HUES48 (cell line): ENCODE results near the gene ECSCR.

Experiments
- H3K27ac ChIP-seq: one replicate; pipeline ENCODE4 v1.7.0; 2013; ENCODE audit warnings: low read depth, low read length, inconsistent platforms
- H3K27me3 ChIP-seq: 2 replicates; pipeline ENCODE4 v1.6.1; 2013; ENCODE audit warnings: mild to moderate bottlenecking, low read length; ENCODE audit not compliant: control insufficient read depth, insufficient read depth
- H3K36me3 ChIP-seq: 2 replicates; pipeline ENCODE4 v1.6.1; 2013; ENCODE audit warnings: low read length; ENCODE audit not compliant: control insufficient read depth, insufficient read depth
- H3K4me1 ChIP-seq: 2 replicates; pipeline ENCODE4 v1.6.1; 2013; ENCODE audit warnings: mild to moderate bottlenecking, low read length; ENCODE audit not compliant: control insufficient read depth, insufficient read depth
- H3K4me3 ChIP-seq: 2 replicates; pipeline ENCODE4 v1.5.1; 2013; ENCODE audit warnings: mild to moderate bottlenecking, low read depth, low read length
- H3K9ac ChIP-seq: 2 replicates; pipeline ENCODE4 v1.6.1; 2013; ENCODE audit warnings: mild to moderate bottlenecking, low read depth, low read length, moderate library complexity
- H3K9me3 ChIP-seq: 2 replicates; pipeline ENCODE4 v1.6.1; 2013; ENCODE audit warnings: low read length; ENCODE audit not compliant: control insufficient read depth, insufficient read depth

ECSCR gene

DNA sequence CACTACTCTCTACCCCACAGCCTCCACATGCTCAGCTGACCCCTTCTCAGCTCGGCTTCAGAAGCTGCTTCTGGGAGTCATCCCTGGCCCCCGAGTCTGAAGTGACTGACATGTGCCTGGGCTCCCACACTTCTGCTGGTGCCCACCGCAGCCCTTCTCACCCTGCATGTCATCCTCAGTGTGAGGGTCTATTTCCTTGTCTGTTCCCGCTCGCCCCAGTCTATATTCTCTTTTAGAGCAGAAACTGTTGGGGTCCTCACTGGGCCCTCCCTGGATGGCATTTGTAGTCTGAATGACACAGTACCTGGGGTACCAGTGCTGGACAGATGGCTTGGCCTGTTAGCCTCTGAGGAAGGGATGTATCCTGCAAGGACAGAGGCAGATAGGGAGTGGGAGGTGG lies 5.3 kb downstream of the ECSCR start:
- Histone ChIP-seq H3K27me3 (no peaks in the 10 kb centered on the region), H3K9ac (no peak overlapping the region), H3K36me3 (no peaks in the 10 kb centered on the region), H3K4me3 (no peak overlapping the region), H3K9me3 (no peaks in the 10 kb centered on the region), H3K4me1 (peaks cover 15% of the 10 kb centered on the region), H3K27ac (no peak overlapping the region)

DNA sequence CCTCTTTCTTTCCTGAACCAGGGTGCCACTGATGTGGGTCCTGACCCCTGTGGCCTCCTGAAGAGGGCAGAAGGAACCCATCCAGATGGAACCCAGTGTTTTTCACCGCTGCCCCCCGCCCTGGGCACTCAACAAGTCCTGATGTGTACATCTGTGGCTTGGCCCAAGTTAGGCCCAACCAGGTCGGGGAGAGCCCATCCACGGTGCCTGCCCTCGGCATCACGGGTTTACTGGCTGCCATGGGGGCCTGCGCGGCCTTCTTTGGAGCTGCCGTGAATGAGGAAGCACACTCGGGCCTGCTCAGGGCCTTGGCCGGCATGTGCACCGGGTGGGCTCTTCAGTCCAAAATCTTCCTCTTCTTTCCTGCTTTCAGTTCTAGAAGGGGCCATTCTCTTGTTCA lies 5.8 kb downstream of the ECSCR start:
- Histone ChIP-seq H3K36me3 (no peaks in the 10 kb centered on the region), H3K9ac (no peak overlapping the region), H3K4me1 (peaks cover 10% of the 10 kb centered on the region), H3K27me3 (no peaks in the 10 kb centered on the region), H3K27ac (no peak overlapping the region), H3K9me3 (no peaks in the 10 kb centered on the region), H3K4me3 (no peak overlapping the region)

DNA sequence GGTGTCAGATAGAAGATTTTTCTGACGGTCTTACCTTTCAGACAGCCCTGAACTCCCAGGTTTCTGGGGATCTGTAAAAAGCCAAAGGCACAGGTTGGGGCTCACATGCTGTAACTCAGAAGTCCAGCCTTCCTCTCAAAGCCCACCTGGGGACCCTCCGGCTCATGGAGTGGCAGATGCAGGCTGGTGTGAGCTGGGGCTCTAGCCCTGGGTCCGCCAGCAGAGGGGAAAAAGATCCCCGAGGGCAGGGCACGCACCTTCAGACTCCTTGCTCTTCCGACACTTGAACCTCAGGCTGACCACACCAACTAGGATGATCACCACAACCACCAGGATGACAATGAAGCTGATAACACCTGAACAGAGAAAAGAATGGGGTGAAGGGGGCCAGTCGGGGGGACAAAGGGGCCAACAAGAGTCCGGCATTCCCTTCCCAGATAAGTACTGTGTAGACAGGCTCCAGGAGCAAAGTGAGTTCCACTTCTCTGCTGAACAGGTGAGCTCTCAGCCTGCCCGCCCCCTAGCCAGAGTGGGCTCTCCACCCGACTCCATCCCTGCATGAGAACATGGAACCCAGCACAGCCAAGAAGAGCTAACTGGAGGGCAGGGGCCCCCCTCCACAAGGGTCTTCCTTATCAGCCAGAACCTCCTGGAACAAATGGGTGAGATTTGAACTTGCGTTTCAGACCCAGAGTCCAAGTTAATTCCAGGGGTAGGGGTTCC lies 7.8 kb downstream of the ECSCR start:
- no peaks in the 10 kb centered on the region for H3K9me3 ChIP-seq
- H3K4me1 ChIP-seq: peaks cover 5% of the 10 kb centered on the region
- no peak overlapping the region for H3K27ac ChIP-seq
- no peaks in the 10 kb centered on the region for H3K27me3 ChIP-seq
- H3K9ac ChIP-seq: no peak overlapping the region
- H3K4me3 ChIP-seq: no peak overlapping the region
- H3K36me3 ChIP-seq: no peaks in the 10 kb centered on the region

DNA sequence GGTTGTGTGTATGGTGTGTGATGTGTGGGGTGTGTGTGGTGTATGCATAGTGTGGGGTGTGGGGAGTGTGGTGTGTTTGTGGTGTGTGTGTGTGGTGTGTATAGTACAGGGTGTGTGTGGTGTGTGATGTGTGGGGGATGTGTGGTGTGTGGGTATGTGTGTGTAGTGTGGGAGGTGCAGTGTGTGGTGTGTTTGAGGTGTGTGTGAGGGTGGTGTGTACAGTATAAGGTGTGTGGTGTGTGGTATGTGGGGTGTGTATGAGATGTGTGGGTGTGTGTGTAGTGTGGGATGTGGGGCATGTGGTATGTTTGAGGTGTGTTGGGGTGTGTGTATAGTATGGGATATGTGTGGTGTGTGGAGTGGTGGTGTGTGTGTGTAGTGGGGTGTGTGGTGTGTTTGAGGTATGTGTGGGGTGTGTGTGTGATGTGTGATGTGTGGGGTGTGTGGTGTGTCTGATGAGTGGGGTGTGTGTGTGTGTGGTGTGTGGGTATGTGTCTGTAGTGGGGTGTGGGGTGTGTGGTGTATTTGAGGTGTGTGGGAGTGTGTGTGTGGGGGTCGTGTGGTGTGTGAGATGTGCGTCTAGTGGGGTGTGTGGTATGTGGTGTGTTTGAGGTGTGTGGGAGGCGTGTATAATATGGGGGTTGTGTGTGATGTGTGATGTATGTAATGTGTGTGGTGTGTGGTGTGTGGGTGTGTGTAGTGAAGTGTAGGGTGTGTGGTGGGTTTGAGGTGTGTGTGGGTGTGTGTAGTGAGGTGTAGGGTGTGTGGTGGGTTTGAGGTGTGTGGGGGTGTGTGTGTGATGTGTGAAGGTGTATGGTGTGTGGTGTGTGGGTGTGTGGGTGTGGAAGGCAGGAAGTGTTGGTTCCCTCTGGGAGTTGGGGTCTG lies 8.6 kb downstream of the ECSCR start:
- no peak overlapping the region for H3K27ac ChIP-seq
- H3K4me1 ChIP-seq: no peaks in the 10 kb centered on the region
- no peaks in the 10 kb centered on the region for H3K9me3 ChIP-seq
- no peak overlapping the region for H3K9ac ChIP-seq
- no peaks in the 10 kb centered on the region for H3K27me3 ChIP-seq
- H3K36me3 ChIP-seq: no peaks in the 10 kb centered on the region
- H3K4me3 ChIP-seq: no peak overlapping the region

DNA sequence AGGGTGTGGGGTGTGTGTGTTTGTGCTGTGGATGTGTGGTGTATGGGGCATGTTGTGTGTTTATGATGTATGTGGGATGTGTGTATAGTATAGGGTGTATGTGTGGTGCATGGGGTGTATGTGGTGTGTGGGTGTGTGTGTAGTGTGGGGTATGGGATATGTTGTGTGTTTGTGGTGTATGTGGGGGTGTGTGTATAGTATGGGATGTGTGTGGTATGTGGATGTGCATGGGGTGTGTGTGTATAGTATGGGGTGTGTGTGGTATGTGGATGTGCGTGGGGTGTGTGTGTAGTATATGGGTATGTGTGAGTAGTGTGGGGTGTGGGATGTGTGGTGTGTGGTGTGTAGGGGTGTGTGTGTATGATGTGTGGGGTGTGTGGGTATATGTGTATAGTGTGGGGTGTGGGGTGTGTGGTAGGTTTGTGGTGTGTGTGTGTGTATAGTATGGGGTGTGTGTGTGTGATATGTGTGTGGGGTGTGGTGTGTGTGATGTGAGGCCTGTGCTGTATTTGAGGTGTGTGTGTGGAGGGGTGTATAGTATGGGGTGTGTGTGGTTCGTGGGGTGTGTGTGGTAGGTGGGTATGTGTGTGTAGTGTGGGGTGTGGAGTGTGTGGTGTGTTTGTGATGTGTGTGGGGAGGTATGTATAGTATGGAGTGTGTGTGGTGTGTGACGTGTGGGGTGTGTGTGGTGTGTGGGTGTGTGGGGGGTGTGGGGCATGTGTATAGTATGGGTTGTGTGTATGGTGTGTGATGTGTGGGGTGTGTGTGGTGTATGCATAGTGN lies 10.5 kb downstream of the ECSCR start:
- H3K4me1 ChIP-seq: no peaks in the 10 kb centered on the region
- no peaks in the 10 kb centered on the region for H3K9me3 ChIP-seq
- no peaks in the 10 kb centered on the region for H3K27me3 ChIP-seq
- H3K27ac ChIP-seq: no peak overlapping the region
- H3K36me3 ChIP-seq: no peaks in the 10 kb centered on the region
- H3K4me3 ChIP-seq: no peak overlapping the region
- H3K9ac ChIP-seq: no peak overlapping the region

DNA sequence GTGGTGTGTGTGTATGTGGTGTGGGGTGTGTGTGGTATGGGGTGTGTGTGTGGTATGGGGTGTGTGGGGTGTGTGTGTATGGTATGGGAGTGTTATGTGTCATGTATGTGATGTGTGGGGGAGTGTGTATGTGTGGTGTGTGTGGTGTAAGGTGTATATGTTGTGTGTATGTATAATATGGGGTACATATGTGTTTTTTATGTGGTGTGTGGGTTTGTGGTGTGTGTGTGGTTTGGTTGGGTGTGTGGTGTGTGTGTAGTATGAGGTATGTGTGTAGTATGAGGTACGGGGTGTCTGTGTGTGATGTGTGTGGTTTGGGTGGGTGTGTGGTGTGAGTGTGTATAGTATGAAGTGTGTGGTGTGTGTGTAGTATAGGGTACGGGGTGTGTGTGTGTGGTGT lies 11.4 kb downstream of the ECSCR start:
- Histone ChIP-seq H3K4me3 (no peak overlapping the region), H3K9ac (no peak overlapping the region), H3K36me3 (no peaks in the 10 kb centered on the region), H3K4me1 (no peaks in the 10 kb centered on the region), H3K27me3 (no peaks in the 10 kb centered on the region), H3K27ac (no peak overlapping the region), H3K9me3 (no peaks in the 10 kb centered on the region)

DNA sequence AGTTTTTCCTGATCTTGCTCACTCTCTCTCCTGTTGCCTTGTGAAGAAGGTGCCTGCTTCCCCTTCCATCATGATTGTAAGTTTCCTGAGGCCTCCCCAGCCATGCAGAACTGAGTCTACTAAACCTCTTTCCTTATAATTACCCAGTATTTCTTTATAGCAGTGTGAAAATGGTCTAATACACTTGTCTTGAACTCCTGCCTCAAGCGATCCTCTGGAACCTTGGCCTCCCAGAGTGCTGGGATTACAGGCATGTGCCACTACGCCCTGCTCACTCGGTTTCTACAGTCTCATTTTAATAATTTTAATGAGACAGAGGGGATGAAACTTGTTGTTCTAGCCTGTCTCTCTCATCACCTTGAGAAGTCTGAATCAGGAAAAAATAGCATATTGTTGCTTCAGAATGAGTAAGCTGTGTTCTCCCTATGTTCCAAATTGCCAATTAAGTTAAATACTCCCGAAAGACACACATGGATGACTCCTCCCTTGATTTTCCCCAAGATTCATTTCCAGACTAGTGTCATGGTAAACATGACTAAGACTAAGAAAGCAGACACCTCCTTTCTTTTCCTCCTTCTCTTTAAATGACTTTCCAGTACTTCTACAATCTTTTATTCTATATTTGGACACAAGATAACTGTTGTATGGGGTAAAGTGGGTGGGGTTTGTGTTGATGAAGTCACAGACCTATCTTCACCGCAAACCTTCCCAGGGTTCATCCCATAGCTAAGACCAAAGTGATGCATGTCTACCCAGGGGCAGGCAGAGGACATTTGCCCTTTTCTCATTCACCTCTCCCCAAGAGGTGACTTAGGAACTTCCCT lies 15.4 kb downstream of the ECSCR start:
- no peaks in the 10 kb centered on the region for H3K36me3 ChIP-seq
- H3K4me3 ChIP-seq: no peak overlapping the region
- no peak overlapping the region for H3K27ac ChIP-seq
- H3K9me3 ChIP-seq: no peaks in the 10 kb centered on the region
- no peaks in the 10 kb centered on the region for H3K4me1 ChIP-seq
- no peak overlapping the region for H3K9ac ChIP-seq
- no peaks in the 10 kb centered on the region for H3K27me3 ChIP-seq

DNA sequence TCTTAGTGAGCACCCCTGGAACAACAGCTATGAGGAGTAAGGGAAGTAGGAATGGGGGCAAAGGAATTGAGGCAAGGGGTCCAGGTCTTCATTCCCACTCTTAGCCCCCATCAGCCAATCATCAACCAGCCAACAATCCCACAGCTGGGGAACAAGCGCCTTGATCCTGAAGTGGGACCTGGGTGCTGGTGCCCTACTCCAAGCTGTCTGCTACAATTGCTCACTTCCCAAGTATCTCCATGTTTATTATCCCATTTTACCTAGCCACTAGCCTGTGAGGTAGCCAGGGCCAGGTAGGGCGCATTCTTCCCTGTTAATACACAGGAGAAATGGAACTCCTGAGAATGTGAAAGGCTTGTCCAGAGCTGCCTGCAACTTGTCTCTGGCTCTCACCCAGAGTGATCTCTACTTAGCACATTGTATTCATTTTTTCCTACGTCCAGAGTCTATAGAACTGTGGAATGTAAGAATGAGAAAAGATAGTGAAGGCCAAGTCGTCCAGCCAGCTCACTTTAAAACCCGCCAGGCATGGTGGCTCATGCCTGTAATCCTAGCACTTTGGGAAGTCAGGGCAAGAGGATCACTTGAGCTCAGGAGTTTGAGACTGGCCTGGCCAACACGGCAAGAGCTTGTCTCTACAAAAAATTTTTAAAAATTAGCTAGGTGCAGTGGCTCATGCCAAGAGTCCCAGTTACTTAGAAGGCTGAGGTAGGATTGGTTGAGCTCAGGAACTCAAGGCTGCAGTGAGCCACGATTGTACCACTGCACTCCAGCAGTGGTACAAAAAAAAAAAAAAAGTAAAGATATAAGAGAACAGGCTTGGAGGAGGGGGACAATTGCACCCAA lies 17.0 kb downstream of the ECSCR start:
- Histone ChIP-seq H3K4me3 (no peak overlapping the region), H3K4me1 (no peaks in the 10 kb centered on the region), H3K36me3 (no peaks in the 10 kb centered on the region), H3K27ac (no peak overlapping the region), H3K27me3 (no peaks in the 10 kb centered on the region), H3K9me3 (no peaks in the 10 kb centered on the region), H3K9ac (no peak overlapping the region)

DNA sequence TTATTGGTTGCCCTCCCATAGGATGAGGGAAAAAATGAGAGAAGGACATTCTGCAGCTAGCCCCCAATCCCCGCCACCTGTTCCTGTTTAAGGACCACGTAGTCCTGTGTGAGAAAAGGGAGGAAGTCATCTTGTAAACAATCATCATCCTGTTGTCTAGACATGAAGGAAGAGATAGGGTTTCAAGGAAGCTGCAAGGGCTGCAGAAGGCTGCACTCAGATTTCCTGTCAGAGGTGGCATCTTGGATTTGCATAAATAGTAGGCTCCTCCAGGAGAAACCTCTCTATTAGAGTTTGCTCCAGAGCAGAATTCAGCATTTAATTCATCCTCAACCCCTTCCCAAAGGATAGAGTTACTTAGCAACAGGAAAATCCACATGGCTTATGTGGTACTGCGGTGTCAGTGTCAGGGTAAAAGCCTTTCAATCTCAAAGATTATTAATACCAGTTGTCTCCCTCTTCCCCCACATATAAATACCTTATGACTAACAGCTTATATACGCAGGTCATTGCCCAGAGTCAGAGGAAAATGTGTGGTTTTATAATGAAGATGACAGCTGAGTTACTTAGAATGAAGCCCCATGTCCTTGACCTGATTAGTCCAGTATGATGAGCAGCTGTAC lies 18.6 kb downstream of the ECSCR start:
- H3K9ac ChIP-seq: no peak overlapping the region
- H3K36me3 ChIP-seq: no peaks in the 10 kb centered on the region
- H3K4me1 ChIP-seq: peaks cover 4% of the 10 kb centered on the region; the same call in 1 of the 2 replicates
- no peak overlapping the region for H3K27ac ChIP-seq
- H3K4me3 ChIP-seq: no peak overlapping the region
- no peaks in the 10 kb centered on the region for H3K9me3 ChIP-seq
- no peaks in the 10 kb centered on the region for H3K27me3 ChIP-seq
